Measurements from ENCODE around the gene SPAG17. TPM values are rescaled to one million over a fixed set of nuclear protein-coding genes. Genes with fewer than 3 reads are reported as not detected.

The SPAG17 gene
- total RNA-seq, 1 experiment from 2014 or later: not detected

GRCh38 chr1:117952386-117952785 is 232.6 kb downstream of the SPAG17 start:
- Mint-ChIP-seq H3K9me3 (ENCODE audit: unreplicated experiment) (no peaks in the 10 kb centered on the region), H3K36me3 (ENCODE audit: insufficient read depth, unreplicated experiment) (peaks cover 92% of the 10 kb centered on the region), H3K27me3 (ENCODE audit: insufficient read depth, unreplicated experiment) (no peaks in the 10 kb centered on the region), H3K4me3 (ENCODE audit: unreplicated experiment) (no peak overlapping the region), H3K4me1 (ENCODE audit: insufficient read depth, unreplicated experiment) (no peaks in the 10 kb centered on the region), H3K27ac (ENCODE audit: low read depth, unreplicated experiment) (no peak overlapping the region)
- no peak for TF ChIP-seq CTCF (IDR thresholded peaks at IDR 0.05; ENCODE audit: unreplicated experiment)
- ChIA-PET CTCF (no interaction called here), POLR2A (interaction anchor here (0.8 to 5.6 kb wide), 2 partner anchors 9 to 22 kb away, joined by 4 to 28 read pairs; partner anchors contain the start of genes GDAP2 and WDR3)
- DNase-seq (ENCODE audit: unreplicated experiment): no peak
- BruUV-seq (replicated peaks): no TSS peak
- intact Hi-C loops (cut with micrococcal nuclease): no loop called here

- no peak for DNase-seq (ENCODE audit: unreplicated experiment)
- ChIA-PET CTCF (interaction anchor here (0.7 kb wide), 1 partner anchor 18 kb away, joined by 3 read pairs; no protein-coding TSS in a partner anchor), POLR2A (interaction anchor here (2.5 kb wide), 1 partner anchor 10 kb away, joined by 15 read pairs; no protein-coding TSS in a partner anchor)
- no peak overlapping the region for H3K4me3 Mint-ChIP-seq (ENCODE audit: unreplicated experiment)
- H3K4me1 Mint-ChIP-seq (ENCODE audit: insufficient read depth, unreplicated experiment): no peaks in the 10 kb centered on the region
- no TSS peak for BruUV-seq (replicated peaks)
- peaks cover 97% of the 10 kb centered on the region for H3K36me3 Mint-ChIP-seq (ENCODE audit: insufficient read depth, unreplicated experiment)
- no peaks in the 10 kb centered on the region for H3K9me3 Mint-ChIP-seq (ENCODE audit: unreplicated experiment)
- no peaks in the 10 kb centered on the region for H3K27me3 Mint-ChIP-seq (ENCODE audit: insufficient read depth, unreplicated experiment)
- intact Hi-C loops (cut with micrococcal nuclease): no loop called here
- TF ChIP-seq CTCF (IDR thresholded peaks at IDR 0.05; ENCODE audit: unreplicated experiment): no peak
- H3K27ac Mint-ChIP-seq (ENCODE audit: low read depth, unreplicated experiment): no peak overlapping the region
Observed at GRCh38 chr1:117942293-117942692, 242.7 kb downstream of the SPAG17 start.

- no TSS peak for BruUV-seq (replicated peaks)
- Mint-ChIP-seq H3K27me3 (ENCODE audit: insufficient read depth, unreplicated experiment) (no peaks in the 10 kb centered on the region), H3K27ac (ENCODE audit: low read depth, unreplicated experiment) (no peak overlapping the region), H3K9me3 (ENCODE audit: unreplicated experiment) (no peaks in the 10 kb centered on the region), H3K36me3 (ENCODE audit: insufficient read depth, unreplicated experiment) (peaks cover 50% of the 10 kb centered on the region), H3K4me1 (ENCODE audit: insufficient read depth, unreplicated experiment) (peaks cover 17% of the 10 kb centered on the region), H3K4me3 (ENCODE audit: unreplicated experiment) (no peak overlapping the region)
- ChIA-PET POLR2A (interaction anchor here (1.2 to 3.3 kb wide), 2 partner anchors 9 kb away, joined by 4 to 15 read pairs; no protein-coding TSS in a partner anchor), CTCF (interaction anchor here (0.7 to 0.9 kb wide), 2 partner anchors 10 to 1436 kb away, joined by 3 to 5 read pairs; no protein-coding TSS in a partner anchor)
- TF ChIP-seq CTCF (IDR thresholded peaks at IDR 0.05; ENCODE audit: unreplicated experiment): no peak
- no peak for DNase-seq (ENCODE audit: unreplicated experiment)
- intact Hi-C loops (cut with micrococcal nuclease): no loop called here
Observed at GRCh38 chr1:117933769-117934168, 251.3 kb downstream of the SPAG17 start.

GRCh38 chr1:117932576-117932975 is 252.5 kb downstream of the SPAG17 start:
- Mint-ChIP-seq H3K4me1 (ENCODE audit: insufficient read depth, unreplicated experiment) (peaks cover 23% of the 10 kb centered on the region), H3K27ac (ENCODE audit: low read depth, unreplicated experiment) (peak overlapping the region; percentile 78), H3K27me3 (ENCODE audit: insufficient read depth, unreplicated experiment) (no peaks in the 10 kb centered on the region), H3K9me3 (ENCODE audit: unreplicated experiment) (no peaks in the 10 kb centered on the region), H3K36me3 (ENCODE audit: insufficient read depth, unreplicated experiment) (peaks cover 38% of the 10 kb centered on the region), H3K4me3 (ENCODE audit: unreplicated experiment) (peak overlapping the region; percentile 89)
- intact Hi-C loops (cut with micrococcal nuclease): no loop called here
- no peak for DNase-seq (ENCODE audit: unreplicated experiment)
- ChIA-PET CTCF (no interaction called here), POLR2A (interaction anchor here (1.0 to 3.3 kb wide), 2 partner anchors 11 to 21 kb away, joined by 3 to 15 read pairs; no protein-coding TSS in a partner anchor)
- BruUV-seq (replicated peaks): no TSS peak
- no peak for TF ChIP-seq CTCF (IDR thresholded peaks at IDR 0.05; ENCODE audit: unreplicated experiment)

All from MCF 10A (cell line).